IPS-NIHi11 (cell line): ENCODE measurements around the gene KRT33B.
A peak's percentile ranks its signal among the peaks of the same experiment; 100 is the strongest.

ENCODE experiments used
- DNase-seq: peaks from one replicate; pipeline ENCODE4 v3.0.0; 2012; ENCODE audit warnings: mixed read lengths, low spot score

Gene KRT33B

DNA sequence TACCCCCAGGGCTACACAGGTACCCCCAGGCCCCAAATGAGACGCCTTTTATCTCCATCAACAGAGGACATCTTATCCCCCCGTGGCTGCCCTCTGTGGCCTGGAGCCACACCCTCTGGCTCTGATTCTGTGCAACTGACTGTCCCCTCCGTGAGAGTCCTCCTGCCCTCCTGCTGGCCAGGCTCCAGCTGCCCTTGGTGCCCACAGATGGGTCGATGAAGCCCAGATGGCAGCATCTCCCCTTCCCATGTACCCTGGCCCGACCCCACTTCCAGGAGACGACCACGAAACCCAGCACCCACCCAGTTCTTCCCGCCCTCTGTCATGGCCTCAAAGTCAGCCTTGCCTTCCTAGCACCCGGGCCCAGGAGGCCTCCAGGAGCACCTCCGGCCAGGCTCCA is 44.5 kb downstream of the KRT33B start:
- DNase-seq, result no peak

DNA sequence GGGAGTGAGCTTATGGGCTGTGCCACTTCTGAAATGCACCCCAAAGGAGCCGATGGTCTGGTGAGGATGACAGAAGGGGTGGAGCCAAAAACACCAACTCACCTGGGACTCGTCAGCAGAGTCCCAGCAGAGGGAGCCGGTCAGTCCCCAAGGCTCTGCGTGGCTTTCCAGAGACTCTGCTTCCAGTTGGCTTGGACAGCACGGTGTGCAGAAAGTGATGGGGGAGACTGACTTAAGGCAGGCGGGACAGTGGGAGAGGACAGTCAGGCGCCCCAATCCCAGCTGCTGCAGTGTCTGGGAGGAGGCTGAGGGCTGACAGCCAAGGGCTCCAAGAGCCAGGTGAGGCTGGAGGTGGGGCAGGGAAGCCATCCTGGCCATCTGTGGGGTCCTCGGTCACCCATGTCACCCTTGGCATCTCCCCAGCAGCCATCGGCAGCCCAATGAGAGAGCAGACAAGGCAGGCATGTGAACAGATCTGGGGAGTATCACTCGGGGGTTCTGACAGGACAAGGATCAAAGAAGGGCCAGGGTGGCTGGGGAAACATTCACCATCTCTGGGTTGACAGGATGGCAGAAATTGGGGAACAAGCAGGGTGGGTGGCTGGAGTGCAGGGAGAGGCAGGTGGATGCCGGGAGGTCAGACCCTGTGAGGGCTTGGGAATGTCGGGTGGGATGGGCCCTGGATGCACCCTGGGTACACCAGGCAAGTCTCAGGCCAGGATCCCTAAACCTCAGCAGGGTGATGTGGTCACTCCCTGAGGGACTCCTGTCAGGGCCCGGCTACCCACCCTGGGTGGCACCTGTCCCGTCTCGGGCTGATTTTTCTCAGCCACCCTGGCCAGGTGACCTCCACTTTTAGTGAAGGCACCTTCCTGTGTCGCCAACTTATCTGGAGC is 45.2 kb downstream of the KRT33B start:
- DNase-seq, result peak; percentile 66

DNA sequence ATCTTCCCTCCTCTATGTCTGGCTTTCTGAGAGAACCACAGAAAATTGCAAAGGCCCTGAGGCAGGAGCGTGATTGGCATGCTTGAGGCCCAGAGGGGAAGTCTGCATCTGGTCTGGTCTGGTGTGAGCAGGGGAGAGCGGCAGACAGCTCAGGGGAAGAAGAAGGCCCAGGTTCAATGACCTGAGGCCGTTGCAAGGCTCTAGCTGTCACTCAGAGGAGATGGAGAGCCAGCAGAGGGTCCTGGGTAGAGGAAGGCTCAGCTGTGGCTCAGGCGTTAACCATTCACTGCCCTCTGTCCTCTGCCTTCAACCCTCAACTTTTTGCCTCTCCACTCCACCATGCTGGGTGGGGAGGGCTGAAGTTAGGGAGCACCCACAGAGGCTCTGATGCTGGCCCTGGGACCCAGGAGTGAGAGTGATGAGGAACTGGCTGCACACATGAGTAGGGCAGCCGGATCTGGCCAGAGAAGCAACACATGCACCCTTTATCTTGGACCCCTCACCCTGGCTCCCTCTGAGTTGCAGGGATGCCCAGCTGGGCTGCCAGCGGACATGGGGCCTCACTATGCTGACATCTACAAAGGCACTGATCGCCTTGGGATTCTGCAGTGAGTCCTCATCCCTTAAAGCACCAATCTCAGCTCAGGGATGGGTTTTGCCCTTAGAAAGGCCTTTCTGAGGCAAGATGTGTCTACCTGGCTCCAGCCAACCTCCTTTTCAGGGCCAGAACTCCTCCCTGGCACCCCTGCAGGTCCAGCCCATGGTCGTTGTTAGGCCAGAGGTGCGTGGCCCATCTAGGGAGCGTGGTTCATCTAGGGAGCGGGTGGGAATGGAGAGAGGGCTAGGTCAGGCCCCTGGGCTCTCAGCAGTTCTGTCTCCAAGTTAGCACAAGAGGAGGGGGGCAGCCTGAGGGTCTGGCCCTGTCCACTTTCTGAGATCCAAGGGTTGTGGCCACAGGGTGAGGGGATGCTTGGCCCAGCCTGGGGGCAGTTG is 46.4 kb downstream of the KRT33B start:
- DNase-seq, result no peak

DNA sequence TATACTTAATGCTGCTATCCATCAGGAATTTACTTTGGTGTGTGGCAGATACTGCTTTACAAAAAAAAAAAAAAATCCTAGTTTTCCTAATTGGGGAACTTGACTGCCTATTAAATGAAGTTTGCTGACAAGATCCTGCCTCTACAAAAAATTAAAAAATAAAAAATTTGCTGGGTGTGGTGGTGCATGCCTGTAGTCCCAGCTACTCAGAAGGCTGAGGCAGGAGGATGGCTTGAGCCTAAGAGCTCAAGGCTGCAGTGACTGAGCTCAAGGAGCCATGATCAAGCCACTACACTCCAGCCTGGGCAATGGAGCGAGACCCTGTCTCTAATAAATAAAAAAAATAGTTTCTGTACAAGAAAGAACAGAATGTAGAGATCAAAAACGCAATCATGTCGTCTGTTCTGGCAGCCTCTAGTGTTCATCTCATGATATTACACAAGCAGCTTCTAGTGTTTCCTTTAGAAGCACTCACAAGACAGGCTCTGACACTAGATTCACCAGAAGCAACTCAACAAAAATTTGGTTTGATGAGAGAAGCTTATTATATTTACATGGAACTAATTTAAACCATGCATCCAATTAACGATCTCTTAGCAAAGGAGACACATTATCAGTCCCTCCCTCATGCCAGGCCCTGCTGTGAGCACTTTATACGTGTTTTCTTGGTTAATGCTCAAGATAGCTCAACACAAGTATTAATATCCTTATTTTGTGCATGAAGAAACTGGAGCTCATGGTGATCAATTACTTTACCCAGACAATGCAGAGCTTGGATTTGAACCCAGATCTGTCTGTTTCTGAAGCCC is 47.3 kb downstream of the KRT33B start:
- peak; percentile 32 for DNase-seq

DNA sequence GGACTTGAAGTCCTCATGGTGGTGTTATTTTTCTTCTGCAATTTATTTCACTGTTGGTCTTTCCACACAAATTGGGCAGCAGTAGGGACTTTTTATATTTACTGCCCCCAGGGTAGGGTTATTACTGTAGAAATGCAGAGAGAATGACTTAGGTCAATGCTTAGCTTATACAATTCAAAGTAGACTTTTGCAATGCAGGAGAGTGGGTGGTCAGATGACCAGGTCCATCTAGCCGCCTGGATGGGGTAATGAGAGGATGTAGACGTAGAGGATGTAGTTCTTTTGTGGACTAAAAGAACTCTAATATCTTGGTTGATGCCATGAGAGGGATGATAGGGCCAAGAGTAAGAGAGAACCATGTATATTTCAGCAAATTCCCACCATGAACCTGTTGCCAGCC is 51.4 kb downstream of the KRT33B start:
- DNase-seq, result no peak

DNA sequence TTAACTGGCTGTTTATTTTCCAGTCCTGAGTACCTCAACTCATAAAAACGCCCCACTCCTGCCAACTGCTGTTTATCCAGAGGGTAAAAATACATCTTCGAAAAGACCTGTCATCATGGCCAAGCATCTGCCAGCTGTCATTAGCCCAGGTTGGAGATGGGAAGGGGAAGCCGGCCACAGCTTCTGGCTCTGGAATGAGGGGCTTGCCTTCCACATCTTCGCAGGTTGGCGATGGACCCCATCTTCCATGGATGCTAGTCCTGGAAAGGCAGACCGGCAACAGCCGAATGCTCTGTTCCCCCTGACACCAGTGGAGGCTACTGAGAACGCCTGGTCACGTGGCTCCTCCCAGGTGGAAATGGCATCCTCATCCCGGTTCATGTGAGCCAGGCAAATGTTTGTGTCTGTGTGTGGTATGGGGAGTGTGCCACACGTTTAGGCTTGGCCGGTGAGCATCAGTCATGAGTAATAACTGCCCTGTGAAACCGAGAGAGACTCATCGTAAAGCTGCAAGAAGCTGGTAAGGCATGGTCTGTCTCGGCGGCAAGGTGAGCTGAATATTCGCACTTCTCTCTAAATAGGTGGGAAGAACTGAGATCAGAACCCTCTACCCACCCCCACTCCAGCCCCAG is 53.7 kb downstream of the KRT33B start:
- no peak for DNase-seq

DNA sequence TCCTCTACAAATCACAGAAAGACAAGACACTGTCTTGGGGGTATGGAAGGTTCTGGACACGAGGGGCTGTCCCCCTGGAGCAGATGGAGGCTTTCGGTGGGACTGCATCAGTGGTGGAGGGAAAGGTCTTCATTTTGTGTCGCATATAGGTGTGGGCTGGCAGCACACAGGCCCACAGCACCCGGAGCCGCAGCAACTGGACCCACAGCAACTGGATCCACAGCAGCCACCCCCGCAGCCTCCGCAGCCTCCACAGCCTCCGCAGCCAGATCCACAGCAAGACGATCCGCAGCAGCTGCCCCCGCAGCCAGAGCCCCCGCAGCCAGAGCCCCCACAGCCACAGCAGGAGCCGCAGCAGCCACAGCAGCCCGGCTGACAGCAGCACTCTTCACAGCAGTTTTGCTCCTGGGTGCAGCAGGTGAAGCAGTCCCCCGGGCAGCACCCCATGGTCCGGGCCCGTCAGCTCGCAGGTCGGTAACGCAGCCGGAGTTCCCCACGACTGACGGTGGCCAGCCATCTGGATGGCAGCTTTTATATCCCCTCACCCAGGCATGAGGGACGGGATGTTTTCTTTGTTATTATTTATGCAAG is 54.3 kb downstream of the KRT33B start, which contains the start of gene KRTAP17-1:
Gene KRTAP17-1, minus strand, starts transcription at position 507 of the 591 bp plus-strand sequence. Its CDS starts 60 bp downstream, at position 447.
- no peak for DNase-seq
